DMS153 (cell line): Measurements from ENCODE around the gene UBALD2.
"Not testable (repeated sequence)": the region's sequence is repeated elsewhere in the genome, so short reads cannot be mapped to it uniquely, and the experiment has no call there.

Source experiments
- DNase-seq: peaks from one replicate; lab custom pipeline; 2025; lab: John Stamatoyannopoulos, UW

UBALD2 gene

GRCh38 chr17:76246080-76247066 is 18.8 kb upstream of the UBALD2 start:
- DNase-seq: no peak

DNA sequence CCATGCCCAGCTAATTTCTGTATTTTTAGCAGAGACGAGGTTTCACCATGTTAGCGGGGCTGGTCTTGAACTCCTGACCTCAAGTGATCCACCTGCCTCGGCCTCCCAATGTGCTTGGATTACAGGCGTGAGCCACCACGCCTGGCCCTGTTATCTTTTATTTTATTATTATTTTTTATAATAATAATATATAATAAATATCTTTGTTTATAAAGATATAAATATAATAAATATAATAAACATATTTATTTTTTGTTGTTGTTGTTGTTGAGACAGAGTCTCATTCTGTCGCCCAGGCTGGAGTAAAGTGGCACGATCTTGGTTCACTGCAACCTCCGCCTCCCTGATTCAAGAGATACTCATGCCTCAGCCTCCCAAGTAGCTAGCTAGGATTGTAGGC is 17.8 kb upstream of the UBALD2 start:
- DNase-seq: no peak

DNA sequence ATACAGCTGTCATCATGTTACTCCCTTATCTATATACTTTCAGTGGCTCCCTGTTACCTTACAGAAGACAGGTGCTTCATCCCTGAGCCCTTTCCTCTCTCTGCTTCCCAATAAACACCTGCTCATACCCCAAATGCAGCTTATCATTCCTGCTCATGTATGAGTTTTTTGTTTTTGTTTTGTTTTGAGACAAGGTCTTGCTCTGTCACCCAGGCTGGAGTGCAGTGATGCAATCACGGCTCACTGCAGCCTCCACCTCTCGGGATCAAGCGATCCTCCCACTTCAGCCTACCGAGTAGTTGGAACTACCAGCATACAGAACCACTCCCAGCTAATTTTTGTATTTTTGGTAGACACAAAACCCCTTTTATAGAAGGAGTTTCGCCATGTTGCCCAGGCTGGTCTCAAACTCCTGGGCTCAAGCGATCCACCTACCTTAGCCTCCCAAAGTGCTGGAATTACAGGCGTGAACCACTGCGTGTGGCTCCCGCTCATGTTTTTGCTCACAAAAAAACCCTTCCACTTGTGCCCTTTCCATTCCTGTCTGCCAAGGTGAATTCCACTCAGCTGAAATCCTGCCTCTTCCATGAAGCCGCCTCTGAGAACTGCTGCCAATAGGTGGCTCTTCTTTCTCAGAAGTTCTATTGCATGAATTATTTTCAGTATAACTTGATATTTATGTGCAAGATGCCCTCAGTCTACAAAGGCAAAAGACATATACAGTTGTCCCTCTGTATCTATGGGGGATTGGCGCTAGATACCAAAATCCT is 16.9 kb upstream of the UBALD2 start:
- DNase-seq: no peak

GRCh38 chr17:76250141-76250540 is 15.0 kb upstream of the UBALD2 start:
- no peak for DNase-seq

- DNase-seq: no peak
Observed at GRCh38 chr17:76251478-76252039, 13.6 kb upstream of the UBALD2 start.

GRCh38 chr17:76252040-76252954 is 12.9 kb upstream of the UBALD2 start:
- DNase-seq: no peak

DNA sequence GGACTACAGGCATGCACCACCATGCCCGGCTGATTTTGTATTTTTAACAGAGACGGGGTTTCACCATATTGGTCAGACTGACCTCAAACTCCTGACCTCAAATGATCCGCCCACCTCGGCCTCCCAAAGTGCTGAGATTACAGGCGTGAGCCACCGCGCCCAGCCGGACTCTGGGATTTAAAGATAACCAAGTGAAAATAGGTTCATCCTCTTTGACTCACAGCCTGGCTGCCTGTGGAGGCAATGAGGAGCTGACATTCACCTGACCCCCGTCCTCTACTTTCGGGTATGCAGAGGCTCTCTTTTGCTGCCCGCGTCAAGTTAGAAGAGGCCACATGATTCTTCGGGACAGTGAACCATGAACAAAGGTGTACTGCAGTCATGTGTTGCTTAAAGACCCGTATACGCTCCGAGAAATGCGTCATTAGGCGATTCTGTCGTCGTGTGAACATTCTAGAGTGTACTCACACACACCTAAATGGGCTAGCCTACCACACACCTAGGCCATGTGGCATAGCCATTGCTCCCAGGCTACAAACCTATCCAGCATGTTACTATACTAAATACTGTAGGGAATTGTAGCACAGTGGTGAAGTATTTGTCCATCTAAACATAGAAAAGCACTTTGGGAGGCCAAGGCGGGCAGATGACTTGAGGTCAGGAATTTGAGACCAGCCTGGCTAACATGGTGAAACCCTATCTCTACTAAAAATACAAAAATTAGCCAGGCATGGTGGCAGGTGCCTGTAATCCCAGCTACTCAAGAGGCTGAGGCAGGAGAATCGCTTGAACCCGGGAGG is 12.0 kb upstream of the UBALD2 start:
- not testable (repeated sequence) for DNase-seq

GRCh38 chr17:76253841-76254240 is 11.3 kb upstream of the UBALD2 start:
- DNase-seq: no peak

- no peak for DNase-seq
Observed at GRCh38 chr17:76254275-76254674, 10.9 kb upstream of the UBALD2 start.

DNA sequence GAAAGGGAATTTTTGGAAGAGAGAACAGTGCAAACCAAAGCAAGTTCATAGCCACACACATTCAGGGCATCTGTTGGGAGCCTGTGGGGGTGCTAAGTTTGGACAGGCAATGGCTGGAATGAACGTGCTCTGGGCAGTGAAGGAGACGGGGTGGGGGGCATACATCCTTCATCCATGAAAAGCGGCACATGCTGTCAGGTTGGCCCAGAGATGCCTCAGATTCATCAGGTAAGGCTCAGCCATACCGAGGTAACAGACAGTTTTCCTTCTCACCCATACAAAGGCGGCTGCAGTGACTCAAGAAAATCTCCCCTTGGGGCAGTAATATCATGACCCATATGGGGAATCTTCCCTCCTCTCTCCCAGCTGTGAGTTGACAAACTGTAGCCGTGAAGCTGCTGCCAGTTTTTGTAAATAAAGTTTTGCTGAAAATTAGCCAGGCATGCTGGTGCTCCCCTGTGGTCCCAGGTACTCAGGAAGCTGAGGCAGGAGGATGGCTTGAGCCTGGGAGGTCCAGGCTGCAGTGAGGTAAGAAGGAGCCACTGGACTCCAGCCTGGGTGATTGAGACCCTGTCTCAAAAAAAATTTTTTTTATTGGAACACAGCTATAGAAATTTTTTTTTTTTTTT is 9.2 kb upstream of the UBALD2 start:
- no peak for DNase-seq

GRCh38 chr17:76256430-76257050 is 8.6 kb upstream of the UBALD2 start:
- not testable (repeated sequence) for DNase-seq

GRCh38 chr17:76260220-76260619 is 4.9 kb upstream of the UBALD2 start:
- no peak for DNase-seq

DNA sequence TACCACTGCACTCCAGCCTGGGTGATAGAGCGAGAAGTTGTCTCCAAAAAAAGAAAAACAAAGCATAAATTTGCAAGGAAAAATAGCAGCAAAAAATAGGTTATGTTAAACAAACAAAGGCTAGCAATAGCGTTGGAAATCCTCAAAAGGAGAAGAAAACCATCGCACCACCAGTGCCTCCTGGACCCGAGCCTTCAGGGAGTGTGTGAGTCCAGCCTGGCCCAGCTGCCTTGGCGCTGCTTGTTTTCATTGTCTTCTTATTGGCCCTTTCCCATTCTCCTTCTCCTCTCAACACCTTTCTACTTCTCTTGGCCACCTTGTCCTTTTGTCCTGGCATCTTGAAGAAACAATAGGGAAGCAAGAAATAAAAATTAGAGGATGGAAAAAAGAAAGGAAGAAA is 4.5 kb upstream of the UBALD2 start:
- DNase-seq: no peak

DNA sequence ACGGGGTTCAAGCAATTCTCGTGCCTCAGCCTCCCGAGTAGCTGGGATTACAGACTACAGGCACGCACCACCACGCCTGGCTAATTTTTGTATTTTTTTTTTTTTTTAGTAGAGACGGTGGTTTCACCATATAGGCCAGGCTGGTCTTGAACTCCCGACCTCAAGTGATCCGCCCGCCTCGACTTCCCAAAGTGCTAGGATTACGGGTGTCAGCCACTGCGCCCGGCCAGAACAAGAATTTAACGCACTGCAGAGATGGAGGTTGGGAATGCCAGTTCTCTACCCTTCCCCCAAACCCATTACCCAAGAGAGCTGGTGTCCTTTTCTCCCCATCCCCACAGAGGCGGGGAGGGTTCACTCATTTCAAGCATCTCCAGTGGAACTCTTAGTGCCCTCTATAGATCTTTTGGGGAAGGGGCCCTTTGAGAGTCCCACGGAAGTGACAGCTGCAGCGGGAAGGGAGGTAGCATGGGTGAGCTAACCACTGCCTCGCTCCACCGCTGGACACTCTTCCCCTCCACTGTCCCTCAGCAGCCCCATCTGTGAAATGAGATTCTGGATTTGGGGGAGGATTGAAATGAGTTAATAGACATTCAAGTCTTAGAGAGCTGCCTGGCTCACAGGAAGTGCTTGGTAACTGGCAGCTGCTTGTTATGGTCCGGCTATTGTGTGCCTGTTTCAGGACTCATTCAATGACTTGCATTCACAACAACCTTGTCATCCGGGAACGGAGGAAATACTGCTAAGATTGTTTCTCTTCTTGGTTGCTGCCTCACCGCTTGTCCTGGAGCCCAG is 3.5 kb upstream of the UBALD2 start:
- peak; percentile 78 for DNase-seq

DNA sequence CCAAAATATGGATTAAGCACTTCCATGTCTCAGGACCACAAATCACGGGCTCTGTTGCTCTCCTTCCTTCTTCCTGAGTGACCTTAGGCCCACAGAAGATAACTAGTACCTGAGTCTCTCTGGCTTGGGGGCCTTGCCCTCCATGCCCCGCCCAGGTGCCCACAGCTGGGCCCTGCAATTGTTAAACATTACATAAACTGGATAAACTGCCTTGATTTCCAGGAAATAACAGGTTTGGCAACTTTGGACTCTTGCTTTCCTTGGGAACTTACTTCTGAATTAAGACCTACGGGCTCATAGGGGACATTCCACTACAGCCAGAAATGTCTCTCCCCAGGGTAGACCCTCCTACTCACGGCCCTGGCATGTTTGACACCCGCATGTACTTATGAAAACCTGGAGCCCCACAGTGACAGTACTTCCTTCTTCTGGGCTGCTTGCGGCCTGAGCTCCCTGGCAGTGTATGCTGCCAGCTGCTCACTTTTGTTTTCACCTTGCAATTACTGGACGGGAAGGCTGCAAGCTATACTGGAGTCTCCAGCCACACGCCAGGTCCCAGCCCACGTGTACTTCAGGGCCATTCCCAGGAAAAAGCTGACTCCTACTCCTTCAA is 2.3 kb upstream of the UBALD2 start:
- DNase-seq: peak; percentile 73

GRCh38 chr17:76263896-76264295 is 1.3 kb upstream of the UBALD2 start:
- DNase-seq: no peak

- no peak for DNase-seq
Observed at GRCh38 chr17:76264425-76264754, 758 bp upstream of the UBALD2 start.

DNA sequence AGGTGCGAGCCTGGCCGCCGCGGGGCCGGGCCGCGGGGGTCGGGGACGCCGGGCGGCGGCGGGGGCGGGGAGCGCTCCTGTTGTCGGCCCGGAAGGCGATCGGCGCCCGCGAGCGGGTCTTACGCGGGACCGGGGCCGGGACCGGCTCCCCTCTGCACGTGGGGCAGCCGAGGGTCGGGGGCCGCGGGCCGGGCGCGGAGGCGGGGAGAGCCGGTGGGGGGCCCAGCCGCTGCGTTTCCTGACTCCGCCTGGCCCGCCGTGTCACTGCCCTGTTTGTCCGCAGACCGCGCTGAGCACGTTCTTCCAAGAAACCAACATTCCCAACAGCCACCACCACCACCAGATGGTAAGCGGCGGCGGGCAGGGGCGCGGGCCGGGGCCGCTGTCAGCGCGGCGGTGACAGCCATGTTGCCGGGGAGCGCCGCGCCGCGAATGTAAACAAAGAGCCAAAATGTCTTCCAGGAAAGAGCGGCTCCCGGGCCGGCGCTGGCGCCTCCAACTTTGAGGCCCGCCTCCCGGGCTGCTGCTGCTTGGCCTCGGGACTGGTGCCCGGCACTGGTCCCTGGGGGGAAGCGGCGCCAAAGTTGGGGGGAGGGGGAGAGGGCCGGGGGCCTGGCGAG is 586 bp downstream of the UBALD2 start:
- no peak for DNase-seq
